Right lung (tissue), 5 donors: ENCODE results near the gene SERP2. TPM values are rescaled to one million over a fixed set of nuclear protein-coding genes. Genes with fewer than 3 reads are reported as not detected.

Source experiments
- DNase-seq, 2 donors: peaks; one replicate each; pipeline ENCODE4 v3.0.0-alpha.2; 2013
- polyA plus RNA-seq, 5 donors: library from polyadenylated mRNA; unstranded; fragments of 120-200 nt; gene quantifications; one replicate each; pipeline versions ENCODE4 v1.2.1 to v1.2.3, GENCODE V29; 2013; ENCODE audit warnings: inconsistent platforms in 1 of 5, low replicate concordance in 1 of 5; ENCODE audit not compliant: insufficient read length in 5 of 5, insufficient read depth in 1 of 5

Gene SERP2
- polyA plus RNA-seq, 5 donors, result 8.4 to 10.8 (median 9.6) TPM

DNA sequence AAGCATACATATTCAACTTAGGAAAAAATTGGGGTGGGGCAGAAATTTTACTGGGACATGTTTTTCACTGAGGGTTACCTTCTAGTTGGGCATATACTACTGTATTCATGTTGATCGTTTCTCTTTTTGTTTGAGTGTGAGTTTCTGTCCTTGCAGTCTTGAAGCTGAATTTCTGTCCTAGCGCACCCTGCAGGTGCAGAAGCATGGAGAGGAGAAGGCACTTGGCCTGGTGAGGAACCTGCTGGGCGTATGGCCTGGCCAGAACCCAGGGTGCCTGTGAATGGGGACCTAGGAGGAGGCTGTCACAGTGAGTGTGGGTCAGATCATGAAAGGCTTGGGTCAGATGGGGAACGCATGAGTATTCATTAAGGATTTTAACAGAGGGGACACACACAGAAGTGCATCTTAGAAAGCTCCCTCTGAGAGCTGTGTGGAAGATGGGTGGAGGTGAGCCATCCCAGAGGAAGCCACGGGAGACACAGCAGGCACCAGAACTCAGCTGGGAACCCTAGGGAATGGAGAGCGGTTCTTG lies 36.8 kb downstream of the SERP2 start:
- DNase-seq, result no peak

DNA sequence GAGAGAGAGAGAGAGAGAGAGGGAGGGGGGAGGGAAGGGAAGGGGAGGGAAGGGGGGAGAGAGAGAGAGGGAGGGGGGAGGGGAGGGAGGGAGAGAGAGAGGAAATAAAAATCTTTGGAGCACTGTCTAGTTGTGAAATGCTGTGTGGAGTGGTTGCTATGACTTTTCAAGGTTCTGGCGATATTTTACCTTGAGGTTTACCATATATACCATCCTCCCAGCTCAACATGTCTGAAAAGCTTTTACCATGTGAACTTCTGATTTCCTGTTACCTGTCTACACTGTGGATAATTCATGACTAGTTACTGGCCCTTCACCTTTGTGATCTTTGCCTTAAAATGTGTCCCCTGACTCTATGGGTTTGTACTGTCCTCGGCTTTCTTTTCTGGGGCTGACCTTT lies 38.2 kb downstream of the SERP2 start:
- DNase-seq, result no peak

DNA sequence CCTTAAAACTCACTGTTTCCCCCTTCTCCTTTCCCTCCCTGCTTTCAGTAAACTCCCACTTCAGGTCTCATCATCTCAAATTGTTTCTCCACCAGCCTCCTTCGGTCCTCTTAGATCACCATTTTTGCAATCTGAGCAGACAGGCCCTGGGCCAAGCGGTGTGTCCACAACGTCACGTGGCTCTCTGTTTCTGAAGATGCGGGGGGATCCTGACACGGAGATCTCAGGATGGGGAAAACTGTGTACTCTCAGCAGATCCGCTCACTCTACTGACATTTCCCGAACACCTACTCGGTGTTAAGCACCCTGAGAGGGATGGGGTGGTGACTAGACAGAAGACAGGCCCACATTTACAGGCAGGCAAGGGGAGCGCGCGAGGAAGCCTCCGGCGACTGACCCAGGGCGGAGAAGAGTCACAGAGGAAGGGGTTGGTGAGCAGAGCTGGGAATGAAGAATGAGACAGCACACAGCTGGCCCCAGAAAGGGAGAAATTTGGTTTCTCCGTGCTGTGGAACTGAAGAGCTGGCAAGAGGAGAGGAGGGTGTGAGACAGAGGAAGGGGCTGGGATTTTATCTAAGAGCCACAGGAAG lies 38.8 kb downstream of the SERP2 start:
- DNase-seq, result no peak

DNA sequence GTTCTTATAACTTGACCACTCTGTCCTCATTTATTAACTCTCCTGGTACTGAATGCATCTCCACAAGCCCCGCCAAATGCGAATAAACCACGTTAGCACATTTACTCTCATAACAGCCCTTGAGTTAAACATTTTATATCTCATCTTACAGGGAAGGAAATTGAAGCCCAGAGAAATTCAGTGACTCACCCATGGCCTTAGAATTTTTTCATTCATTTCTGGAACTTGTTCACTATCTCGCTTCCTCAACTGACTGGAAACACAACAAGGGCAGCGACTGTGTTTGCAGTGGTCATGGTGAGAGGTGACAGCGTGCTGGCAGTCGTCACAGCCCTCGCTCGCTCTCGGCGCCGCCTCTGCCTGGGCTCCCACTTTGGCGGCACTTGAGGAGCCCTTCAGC lies 39.5 kb downstream of the SERP2 start:
- DNase-seq, result no peak

DNA sequence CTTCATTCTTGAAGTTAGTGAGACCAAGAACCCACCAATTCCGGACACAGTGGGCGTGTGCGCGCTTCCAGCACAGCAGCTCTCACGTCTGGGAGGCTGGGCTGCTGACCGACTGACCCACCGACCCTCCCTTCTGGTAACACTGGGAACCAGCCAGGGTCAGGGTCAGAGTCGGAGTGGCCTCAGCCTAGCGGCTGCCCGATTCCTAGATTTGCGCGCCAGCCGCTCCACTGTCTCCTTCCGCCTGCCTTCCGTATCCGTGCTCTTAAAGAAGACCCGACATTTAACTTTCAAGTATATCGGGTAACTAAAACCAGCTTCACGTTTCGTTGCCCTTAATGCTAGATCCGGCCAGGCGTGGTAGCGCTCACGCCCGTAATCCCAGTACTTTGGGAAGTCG lies 41.1 kb downstream of the SERP2 start:
- no peak for DNase-seq

DNA sequence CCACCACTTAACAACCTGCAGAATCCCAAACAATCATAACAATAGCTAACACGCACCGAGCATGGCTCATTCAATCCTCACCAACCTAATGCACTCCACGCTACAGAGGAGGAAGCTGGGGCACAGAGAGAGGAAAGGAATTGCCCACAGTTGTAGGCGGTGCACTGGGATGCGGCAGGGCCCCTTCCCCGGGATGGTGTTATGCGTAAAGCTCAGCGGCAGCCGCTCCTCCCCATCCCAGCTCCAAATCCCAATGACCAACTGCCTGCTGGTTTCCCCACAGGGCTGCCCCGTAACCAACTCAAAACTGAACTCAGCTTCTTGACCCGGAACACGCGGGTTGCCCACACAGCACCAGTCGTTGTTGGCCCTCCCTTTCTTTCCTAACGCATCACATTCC lies 42.2 kb downstream of the SERP2 start:
- DNase-seq, result no peak

DNA sequence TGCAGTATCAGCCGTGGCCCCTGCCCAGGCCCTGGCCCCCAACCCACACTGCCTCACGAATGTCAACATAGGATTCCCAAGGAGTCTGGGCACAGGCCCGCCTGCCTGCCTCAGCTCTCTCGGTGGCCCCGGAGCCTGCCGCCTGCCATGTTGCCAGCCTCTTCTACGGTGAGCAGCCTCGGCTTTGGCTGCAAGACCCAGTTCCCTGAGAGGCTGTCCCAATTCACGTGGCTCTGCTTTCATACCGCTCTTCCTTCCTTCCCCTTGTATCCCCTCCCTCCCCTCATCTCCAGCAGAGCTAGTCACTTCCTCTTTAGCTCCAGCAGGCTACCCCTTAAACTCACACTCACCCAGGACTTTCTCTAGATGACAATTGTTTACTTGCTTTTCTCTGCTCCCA lies 42.7 kb downstream of the SERP2 start:
- no peak for DNase-seq

DNA sequence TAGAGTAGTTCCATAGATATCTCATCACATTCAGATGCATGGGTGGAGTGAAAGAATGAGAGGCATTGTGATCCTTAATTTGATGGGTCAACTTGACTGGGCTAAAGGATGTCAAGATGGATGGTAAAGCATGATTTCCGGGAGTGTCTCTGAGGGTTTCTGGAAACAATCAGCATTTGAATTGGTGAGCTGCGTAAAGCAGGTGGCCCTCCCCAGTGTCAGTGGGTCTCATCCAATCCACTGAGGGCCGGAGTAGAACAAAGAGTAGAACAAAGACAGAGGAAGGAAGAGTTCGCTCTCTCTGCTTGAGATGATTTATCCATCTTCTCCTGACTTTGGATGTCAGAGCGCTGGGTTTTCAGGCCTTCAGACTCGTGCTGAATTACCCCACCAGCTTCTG lies 43.1 kb downstream of the SERP2 start:
- no peak for DNase-seq

DNA sequence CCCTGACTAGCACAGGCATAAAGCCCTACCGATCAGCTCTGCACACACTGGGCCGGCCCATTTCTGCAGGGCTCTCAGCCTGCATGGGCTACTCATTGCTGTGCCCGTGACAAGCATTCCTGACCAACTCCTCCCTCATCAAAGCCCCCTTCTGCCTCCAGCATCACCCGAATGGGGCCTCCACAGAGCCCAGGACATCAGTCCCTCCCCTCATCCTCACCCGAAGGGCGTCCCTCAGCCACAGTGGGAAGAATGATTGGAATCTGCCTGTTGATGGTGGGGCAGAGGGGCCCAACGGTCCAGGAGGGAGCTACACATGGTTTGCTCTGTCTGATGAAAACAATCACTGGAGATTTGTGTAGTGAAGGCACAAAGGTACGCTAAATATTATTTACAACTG lies 43.8 kb downstream of the SERP2 start:
- no peak for DNase-seq

DNA sequence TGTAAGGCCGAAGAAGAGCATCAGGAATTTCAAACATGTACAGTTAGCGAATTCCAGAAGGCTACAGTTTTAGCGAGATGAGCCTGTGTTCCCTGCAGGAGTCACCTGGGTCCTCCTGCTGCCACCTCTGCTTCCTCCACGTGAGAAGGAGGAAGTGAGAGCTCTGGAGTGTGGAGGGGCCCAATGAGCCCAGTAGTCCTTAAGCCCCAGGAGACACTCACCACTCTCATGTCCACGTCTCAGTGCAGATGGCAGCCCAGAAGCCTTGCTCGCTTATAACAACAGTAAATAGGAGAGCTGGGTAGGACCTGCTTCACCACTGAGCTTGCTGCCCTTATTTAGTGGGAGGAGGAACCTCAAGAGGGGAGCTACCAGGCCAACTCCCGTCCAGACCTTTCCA lies 44.3 kb downstream of the SERP2 start:
- DNase-seq, result no peak

DNA sequence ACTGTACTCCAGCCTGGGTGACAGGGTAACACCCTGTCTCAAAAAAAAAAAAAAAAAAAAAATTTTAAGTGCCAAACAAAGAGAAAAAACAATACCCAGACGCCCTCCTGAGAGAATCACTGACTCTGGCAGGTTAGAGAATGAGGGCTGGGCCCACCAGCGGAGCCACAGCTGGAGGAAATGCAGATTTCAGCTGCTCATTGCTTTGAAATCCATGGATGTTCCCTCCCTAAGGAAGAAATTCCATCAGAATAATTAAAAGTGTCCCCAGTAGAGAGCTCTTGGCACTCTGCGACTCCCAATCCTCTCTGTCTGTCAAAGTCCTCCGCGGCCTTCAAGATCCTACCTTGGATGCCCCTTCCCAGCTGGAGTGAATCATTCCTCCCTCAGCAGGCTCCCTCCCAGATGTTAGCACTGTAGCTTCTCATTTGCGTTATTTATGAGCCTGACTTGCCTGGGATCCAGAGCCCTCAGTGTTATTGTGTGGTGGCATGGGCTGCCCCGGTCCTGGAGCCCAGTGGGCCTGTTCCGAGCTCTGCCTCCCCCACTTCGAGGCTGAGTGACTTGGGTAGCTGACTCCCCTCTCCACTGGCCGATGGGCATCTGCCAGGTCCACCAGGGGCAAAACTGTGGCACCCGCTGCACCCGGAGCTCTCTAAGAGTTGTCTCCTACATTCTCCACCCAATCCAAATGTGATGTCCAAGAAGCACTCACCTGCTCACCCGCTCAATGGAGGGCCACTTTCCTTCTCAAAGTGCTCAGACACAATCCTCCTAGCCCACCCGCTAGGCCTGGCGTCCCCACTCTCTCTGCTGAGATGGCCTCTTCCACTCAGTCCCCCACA lies 47.0 kb downstream of the SERP2 start:
- DNase-seq, result no peak

DNA sequence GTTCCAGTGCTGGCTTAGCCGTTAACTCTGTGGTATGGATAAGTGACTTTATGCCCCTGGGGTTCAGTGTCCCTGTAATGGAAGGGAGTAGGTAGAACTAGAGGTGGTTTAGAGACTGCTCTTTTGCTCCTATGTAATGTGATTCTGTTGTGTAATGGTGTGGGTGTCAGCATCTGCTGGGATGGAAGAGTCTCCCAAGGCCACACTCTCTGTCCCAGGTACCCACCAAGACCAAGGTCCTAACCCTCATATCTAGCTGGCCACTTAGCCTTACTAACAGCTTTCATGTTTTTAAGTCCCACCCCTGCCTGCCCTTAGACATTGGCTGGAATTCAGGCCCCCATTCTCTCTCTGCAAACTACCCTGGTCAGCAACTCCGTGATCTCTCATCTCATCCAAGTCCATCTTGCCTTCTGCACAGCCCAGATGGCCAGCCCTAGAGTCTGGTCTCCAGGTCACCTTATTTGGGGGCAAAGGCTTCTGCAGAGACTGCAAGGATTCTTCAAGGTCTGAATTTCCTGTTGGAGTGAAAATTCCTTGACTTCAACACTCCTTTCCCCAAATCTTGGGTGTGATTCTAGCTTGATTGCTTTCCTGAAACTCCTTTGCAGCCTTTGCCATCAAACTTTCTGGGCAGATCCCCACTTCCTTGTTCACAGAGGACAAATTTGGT lies 48.4 kb downstream of the SERP2 start:
- DNase-seq, result no peak

DNA sequence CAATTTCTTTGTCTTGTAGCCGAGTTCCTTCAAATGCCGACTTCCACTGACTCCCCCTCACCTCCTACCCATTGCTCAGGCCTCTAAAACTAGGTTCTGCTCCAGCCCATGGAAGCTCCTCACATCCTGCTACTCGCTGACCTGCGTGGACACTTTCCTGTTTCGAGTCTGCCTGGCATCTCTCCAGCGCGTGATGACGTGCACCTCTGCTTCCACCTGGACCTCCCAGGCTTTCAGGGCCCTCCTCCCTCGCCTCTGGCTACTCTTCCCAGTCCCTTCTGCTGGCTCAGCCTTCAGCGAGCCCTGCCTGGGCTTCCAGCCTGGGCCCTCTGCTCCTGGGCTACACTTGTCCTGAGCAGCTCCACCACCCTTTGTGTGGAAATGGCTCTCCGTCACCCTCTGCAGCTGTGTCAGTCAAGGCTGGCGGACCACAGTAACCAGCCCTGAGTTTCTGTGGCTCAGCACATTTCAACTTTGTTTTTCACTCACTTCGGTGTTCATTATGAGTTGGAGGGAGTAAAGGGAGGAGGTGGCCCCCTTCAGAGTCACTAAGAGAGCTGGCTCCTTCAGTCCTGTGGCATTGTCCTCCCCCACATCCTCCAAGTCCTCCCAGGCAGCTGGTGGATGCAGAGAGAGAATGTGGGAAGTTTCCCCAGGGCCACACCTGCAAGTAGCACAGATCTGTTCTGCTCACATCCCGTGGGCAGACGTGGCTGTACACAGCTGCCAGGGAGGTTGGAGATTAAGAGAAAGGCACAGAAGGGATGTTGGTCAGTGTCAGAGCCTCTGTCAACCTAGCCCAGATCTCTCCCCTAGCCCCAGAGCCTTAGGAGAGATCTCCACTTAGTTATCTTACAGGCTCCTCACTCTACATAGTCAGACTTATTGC lies 49.4 kb downstream of the SERP2 start:
- no peak for DNase-seq

DNA sequence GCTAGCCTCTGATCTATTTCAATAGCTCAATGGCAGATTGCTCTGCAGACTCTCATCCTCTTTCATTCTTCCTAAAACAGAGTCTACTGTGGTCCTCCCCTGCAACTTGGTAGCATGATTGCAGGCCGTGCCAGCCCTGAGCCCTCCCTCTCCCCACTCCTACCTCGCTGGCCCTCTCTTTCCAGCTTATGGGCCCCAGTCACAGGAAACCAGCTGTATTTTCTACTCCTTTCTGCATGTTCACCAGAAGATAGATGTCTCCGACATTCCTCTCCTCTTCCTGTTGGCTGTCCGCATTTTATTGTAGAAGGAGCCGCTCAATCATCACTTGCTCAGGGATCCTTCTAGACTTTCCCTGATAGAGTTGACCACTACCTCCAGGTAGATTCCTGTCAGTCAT lies 50.2 kb downstream of the SERP2 start:
- DNase-seq, result no peak

DNA sequence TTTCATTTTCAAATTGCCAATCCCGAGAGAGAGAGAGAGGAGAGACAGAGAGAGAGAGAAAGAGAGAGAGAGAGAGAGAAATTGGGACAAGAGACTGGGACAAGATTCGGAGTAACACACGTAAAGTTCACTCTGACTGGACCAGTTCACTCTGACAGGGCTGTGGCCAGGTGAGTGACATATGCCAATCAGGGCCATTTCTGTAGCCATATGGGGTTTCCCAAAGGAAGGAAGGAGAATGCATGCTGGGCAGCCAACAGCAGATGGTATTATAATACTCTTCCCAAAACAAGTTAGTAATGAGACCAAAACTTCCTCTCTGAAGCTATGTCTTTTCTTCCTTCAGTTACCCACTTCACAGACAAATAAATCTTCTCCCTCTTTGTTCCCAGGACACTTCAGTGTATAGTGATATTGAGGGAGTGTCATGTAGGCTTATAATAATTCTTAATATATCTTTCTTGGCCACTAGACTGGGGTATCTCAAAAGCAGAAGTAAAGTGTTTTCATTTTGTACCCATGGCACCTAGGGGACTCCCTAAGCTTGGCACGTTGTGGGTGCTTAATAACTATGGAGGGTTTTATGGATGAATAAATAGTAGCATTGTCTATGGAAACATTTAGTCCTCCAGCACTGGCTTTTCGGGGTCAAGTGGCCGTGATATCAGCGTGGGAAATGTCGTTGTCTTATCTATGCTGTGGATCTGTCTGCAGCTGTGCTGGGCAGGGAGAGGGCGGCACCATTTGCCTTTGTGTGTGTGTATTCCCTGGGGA lies 51.6 kb downstream of the SERP2 start:
- no peak for DNase-seq

DNA sequence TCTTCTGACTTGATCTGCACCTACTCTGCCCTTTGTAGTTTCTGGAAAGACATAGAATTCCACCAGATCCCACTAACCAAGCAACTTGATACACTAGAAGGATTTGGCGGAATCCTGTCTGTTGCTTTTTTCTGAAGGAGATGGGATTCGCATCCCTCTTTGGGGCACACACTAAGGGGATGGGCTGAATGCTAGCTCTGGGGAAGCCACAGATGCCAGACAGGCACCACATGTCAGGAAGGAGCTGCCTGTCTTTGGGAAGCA lies 52.1 kb downstream of the SERP2 start:
- no peak for DNase-seq

DNA sequence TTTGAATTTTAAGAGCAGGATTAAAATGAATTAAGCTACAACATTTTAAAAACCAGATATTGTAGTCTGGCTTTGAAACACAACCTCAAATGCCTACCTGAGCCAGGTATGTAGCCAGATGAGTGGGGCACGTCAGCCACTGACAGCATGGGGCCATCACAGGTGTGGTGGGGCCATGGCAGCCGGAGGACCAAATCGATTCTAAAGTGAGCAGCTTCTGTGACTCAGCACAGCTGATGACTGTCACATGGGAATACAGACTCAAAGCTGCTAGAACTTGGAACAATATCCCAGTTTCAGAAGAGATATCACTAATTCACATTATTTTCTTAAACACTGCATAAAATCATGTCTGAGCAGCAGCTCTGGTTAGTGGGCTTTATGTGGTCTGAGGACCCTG lies 52.8 kb downstream of the SERP2 start:
- no peak for DNase-seq

DNA sequence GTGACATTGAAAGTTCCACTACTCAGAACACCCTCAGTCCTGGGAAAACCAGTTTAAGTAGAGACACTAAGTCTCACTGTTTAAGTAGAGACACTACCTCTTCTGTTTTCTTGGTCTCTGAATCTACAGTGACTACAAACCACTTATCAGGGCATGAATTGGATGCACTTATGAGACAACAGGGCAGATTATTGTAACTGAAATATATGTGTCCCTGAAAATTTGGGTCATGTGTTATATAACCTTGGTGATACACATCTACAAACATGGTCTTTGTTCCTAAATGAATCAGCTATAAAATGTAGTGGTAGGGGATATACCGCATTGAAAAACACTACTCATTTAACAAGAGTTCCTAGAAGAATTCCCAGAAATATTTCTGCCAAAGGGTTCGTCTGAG lies 55.7 kb downstream of the SERP2 start:
- DNase-seq, result no peak

DNA sequence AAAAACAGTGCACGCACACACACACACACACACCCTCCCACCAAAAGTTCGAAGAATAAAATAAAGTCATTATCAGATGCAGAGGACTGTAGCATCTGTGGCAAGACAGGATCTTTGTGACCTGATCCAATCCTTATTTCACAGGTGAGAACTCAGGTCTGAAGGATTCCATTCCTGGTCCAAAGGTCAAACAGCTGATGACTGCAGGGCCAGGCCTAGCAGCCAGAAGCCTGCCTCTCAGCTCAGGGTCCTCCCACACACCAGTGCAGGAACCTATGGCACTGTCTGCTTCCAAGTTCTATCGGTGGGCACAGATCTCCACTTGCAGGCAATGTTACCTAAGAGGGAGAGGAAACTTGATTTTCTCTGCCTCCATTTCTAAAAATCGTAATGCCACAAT lies 57.5 kb downstream of the SERP2 start:
- no peak for DNase-seq

DNA sequence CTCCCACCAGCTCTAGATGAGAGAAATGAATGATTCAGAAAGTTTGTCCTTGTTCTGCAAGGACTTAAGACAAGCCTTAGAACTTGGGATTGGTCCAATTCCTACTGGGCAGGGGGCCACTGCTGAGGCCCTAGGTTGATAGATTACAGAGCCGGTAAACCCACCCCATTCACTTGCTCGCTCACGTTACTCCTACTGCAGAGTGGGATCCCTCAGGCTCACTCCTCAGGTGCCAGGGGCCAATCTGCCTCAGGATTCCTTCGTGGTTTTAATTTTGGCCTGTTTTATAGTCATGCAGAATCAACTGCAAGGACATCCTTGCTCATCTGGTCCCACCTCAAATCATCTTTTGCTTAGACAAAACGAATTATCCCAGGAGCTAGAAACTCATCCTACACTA lies 59.0 kb downstream of the SERP2 start:
- no peak for DNase-seq
